UCSD-AML1 (cell line): Measurements from ENCODE around the gene SUCLG2.

Experiments
- DNase-seq: peaks from one replicate; lab custom pipeline; 2025; ENCODE audit not compliant: unreplicated experiment; lab: John Stamatoyannopoulos, UW

The SUCLG2 gene

GRCh38 chr3:67518236-67518635 lies 136.2 kb downstream of the SUCLG2 start:
- DNase-seq = no peak

- no peak for DNase-seq
Observed at GRCh38 chr3:67517781-67518180, 136.6 kb downstream of the SUCLG2 start.

GRCh38 chr3:67516496-67516895 lies 137.9 kb downstream of the SUCLG2 start:
- no peak for DNase-seq

- no peak for DNase-seq
Observed at GRCh38 chr3:67515778-67516177, 138.6 kb downstream of the SUCLG2 start.

- no peak for DNase-seq
Observed at GRCh38 chr3:67509471-67510075, 144.8 kb downstream of the SUCLG2 start.

GRCh38 chr3:67507584-67507983 lies 146.8 kb downstream of the SUCLG2 start:
- DNase-seq = no peak

DNA sequence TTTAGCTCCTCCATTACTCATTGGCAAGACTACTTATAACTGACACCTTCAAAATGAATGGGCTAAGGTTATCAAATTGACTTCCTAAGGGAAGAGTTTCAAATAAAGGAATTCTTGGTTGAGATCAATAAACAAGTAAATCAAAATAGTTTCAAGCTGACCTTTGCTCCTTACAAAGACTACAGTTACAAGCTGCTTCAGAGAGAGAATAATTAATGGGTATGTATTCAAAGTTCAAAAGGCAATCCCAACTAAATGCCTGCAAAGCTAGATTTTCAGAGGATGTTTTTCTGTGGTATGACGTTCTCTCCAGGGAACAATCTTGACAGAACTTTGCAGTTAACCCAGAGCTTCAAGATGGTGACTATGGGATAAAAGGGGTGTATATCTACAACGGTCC lies 153.7 kb downstream of the SUCLG2 start:
- DNase-seq = no peak

DNA sequence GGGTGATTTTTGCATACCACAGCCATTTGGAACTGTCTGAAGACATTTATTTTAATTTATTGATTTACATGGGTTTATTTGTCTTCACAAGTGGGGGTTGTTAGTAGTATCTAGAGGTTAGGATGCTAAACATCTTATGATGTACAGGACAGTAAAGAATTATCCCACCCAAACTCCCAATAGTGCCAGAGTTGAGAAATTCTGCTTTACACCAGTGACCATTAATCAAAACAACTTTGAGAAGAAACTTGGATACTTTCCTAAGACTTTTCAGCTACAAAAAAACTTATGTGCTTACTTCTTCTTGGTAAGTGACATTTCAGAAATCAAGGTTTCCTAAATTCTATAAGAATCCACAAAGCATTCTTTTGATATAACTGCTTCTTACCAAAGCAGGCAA lies 156.7 kb downstream of the SUCLG2 start:
- no peak for DNase-seq

GRCh38 chr3:67495751-67496150 lies 158.7 kb downstream of the SUCLG2 start:
- no peak for DNase-seq

DNA sequence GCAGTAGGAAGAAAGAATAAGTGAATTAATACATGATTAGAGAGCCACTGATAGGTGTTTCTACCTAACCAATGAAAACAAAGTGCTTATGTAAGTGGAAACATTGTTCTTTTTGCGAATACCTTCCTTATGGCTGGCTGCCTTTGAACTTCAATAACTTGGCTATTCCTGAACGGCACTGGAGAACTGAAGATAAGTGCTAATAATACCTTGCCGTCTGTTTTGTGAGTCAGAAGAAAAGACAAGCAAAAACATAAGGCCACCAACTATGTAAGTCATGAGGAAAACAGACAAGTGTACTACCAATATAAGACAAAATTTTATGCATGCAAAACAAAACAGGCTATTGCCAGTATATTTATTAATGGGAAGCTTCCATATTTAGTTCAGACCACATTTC lies 160.6 kb downstream of the SUCLG2 start:
- no peak for DNase-seq

GRCh38 chr3:67490658-67491057 lies 163.8 kb downstream of the SUCLG2 start:
- no peak for DNase-seq

DNA sequence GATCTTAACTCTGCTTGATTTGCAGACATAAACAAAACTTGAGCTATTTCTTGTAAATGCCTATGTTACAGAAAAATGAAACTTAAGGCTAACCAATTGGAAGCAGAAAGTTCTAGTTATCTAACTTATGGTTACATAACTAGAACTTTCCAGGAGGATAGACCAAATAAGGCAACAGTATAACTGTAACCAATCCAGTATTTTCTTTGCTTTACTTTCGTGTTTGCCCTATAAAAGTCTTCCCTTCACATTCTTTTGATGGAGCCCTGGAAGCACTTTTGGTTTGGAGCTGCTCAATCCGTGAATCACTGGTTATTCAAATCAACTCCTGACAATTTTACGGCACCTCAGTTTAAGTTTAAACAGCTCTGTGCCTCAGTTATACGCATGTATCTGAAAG lies 164.6 kb downstream of the SUCLG2 start:
- no peak for DNase-seq

DNA sequence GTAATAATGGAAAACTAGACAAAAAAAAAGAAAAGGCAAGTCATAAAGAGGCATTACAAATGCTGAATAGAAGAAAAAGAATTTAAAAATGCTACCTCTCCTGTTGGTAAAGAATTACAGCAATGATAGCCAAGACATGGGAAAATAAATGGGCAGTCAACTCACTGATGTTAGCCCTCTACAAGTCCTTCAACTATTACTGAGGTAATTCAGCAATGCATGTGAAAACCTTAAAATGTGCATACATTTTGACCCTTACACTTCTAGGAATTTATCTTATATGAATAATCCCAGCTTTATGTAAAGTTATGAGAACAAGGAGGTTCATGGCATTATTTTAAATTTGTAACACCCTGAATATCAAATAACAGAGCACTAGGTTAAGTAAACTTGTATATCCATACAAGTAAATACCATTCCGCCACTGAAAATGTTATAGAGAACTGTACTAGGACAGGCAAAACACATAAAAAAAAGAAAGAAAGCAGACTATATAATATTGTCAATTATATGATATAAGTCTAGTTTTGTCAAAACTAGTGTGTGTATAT lies 166.8 kb downstream of the SUCLG2 start:
- no peak for DNase-seq

- no peak for DNase-seq
Observed at GRCh38 chr3:67486883-67487282, 167.5 kb downstream of the SUCLG2 start.

- DNase-seq = no peak
Observed at GRCh38 chr3:67484085-67484484, 170.3 kb downstream of the SUCLG2 start.

- DNase-seq = no peak
Observed at GRCh38 chr3:67481126-67481525, 173.3 kb downstream of the SUCLG2 start.

DNA sequence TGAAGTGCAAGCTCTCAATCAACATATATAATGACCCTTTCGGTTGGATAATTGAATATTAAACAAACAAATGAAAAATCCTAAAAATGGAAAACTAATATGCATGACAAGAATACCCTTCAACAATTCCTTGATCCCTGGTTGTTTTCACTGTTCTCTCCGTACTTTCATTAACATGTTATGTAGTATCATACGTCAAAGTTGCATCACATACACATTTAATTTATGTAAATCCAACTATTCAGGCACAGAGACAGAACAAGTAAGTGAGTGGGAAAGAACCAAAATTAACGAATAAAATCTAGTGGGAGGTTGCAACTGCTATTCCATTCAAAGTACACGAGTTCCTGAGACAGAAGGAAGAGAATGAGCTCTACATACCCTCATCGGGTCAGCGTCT lies 176.0 kb downstream of the SUCLG2 start:
- no peak for DNase-seq

- DNase-seq = no peak
Observed at GRCh38 chr3:67474311-67474710, 180.1 kb downstream of the SUCLG2 start.

GRCh38 chr3:67472674-67473201 lies 181.7 kb downstream of the SUCLG2 start:
- no peak for DNase-seq

GRCh38 chr3:67470207-67470606 lies 184.2 kb downstream of the SUCLG2 start:
- no peak for DNase-seq

- DNase-seq = no peak
Observed at GRCh38 chr3:67468511-67468910, 185.9 kb downstream of the SUCLG2 start.

DNA sequence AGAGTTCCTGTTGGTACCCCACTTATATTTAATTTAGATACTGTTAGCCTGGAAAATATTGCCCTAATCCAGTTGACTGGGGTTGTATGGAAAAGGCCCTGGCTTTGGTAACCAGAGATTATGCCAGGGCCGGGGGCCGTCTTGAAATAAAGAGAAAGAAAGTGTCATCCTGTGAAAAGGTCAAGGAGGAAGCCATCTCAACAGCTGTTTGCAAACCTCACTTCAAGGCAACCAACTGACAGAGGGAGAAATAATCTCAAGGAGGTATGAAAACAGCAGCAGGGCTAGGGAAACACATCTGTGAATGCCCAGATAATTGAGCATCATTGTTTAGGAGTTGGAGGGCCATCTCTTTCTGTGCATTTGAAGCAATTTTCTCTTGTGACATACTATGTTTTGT lies 190.8 kb downstream of the SUCLG2 start:
- no peak for DNase-seq

DNA sequence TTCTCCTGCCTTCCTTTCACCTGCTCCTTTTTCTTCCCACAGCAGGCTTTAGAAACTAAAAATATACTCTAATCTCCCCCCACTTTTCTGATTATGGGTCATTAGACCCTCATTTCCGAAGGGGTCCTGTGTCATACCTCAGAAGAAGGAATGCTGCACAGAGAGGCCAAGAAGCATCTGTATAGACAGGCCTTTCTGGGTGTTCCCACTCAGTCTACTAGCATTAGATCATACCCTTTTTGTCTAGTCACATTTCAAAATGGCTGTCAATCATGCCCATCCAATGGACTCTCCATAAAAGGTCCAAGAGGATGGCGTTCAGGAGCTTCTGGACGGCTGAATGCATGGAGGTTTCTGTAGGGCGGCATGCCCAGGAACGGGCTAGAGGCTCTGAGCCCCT lies 192.2 kb downstream of the SUCLG2 start:
- DNase-seq = no peak
